AG10803 (cell line): Measurements from ENCODE around the gene SGCD.
"Not testable (repeated sequence)": the region's sequence is repeated elsewhere in the genome, so short reads cannot be mapped to it uniquely, and the experiment has no call there.

Experiments
- DNase-seq: peaks from one replicate; pipeline ENCODE4 v3.0.0; 2010; ENCODE audit warnings: low read depth
- H3K4me3 ChIP-seq: 2 replicates; pipeline ENCODE4 v1.5.1; 2011; ENCODE audit warnings: mild to moderate bottlenecking, low read length, control low read depth
- TF ChIP-seq, protein P1 (sequence below): conservative IDR thresholded peaks from 2 replicates; pipeline ENCODE4 v1.5.1; 2011; ENCODE audit warnings: mild to moderate bottlenecking, low read length, control low read depth, inconsistent platforms

Gene SGCD

DNA sequence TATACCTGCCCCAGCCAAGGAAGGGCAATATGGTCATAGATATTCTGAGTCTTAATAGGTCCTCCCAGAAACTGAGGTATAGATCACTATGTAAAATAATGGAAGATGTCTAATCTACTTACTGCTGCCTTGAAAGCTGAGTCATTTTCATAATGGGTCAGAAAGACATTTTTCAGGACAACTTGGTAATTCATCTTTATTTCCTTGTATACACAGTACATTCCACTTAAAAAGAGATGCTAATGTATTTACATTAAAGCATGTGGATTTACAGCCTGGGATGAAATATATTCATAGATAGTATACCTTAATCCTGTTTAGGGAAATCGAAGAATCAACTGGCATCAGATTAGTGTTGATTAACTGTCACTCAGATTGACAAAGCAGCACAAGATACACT is 304.0 kb downstream of the SGCD start:
- TF ChIP-seq, protein P1, sequence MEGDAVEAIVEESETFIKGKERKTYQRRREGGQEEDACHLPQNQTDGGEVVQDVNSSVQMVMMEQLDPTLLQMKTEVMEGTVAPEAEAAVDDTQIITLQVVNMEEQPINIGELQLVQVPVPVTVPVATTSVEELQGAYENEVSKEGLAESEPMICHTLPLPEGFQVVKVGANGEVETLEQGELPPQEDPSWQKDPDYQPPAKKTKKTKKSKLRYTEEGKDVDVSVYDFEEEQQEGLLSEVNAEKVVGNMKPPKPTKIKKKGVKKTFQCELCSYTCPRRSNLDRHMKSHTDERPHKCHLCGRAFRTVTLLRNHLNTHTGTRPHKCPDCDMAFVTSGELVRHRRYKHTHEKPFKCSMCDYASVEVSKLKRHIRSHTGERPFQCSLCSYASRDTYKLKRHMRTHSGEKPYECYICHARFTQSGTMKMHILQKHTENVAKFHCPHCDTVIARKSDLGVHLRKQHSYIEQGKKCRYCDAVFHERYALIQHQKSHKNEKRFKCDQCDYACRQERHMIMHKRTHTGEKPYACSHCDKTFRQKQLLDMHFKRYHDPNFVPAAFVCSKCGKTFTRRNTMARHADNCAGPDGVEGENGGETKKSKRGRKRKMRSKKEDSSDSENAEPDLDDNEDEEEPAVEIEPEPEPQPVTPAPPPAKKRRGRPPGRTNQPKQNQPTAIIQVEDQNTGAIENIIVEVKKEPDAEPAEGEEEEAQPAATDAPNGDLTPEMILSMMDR = no peak
- no peak for DNase-seq
- H3K4me3 ChIP-seq = no peak overlapping the region

DNA sequence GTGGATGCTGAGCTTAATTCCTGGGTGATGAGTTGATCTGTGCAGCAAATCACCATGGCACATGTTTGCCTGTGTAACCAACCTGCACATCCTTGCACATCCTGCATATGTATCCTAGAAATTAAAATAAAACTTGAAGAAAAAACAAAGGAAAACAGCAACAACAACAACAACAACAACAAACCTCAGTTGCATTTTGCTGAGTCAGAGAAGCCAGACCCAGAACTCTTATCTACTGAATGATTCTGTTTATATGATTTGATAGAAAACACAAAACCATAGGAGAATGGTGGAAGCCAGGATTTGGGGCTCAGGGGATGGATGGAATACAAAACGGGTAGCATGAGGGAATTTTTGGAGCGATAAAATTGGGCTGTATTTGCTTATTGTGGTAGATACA is 307.3 kb downstream of the SGCD start:
- TF ChIP-seq, protein P1 = no peak
- DNase-seq = no peak
- H3K4me3 ChIP-seq = no peak overlapping the region

DNA sequence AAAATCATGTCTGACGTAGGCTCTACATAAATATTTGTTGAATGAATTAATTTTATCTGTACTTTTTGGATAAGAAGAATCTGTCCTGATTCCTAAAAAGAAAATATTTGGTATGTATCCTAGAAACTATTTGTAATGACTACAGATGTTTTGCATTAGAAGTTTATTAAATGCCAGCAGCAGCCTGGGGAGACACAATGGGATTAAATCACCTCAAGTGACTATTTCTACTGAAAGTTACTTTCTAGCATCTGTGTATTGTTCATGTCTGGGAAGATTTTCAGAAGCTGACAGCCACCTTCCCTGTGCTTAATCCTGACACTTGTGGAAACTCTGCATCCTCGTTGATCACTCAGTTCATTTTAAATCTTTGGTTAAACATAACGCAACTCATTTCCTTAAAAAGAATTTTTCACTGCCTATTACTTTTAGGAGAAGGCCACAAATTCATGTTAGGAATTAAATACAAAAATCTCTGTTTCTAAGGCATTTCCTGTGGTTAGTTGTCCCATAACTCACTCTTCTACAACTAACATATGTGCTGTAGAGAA is 313.8 kb downstream of the SGCD start:
- DNase-seq = peak; percentile 96
- TF ChIP-seq, protein P1 = no peak
- H3K4me3 ChIP-seq = no peak overlapping the region

DNA sequence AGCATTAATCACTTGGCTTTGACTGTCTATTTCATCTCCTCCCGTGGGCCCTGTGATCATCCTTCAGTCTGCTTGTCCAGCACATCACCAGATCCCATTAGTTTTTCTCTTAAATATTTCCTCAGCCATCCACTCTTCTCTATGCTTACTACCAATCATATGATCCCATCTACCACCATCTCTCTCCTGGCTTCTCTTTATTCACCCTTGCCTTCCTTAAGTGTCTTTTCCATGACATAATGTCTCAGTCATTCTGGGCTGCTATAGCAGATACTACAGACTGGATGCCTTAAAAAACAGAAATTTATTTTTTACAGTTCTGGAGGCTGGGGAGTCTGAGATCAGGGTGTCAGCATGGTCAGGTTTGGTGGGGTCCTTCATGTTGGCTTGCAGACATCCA is 314.7 kb downstream of the SGCD start:
- DNase-seq = peak; percentile 48
- H3K4me3 ChIP-seq = no peak overlapping the region
- TF ChIP-seq, protein P1 = no peak

DNA sequence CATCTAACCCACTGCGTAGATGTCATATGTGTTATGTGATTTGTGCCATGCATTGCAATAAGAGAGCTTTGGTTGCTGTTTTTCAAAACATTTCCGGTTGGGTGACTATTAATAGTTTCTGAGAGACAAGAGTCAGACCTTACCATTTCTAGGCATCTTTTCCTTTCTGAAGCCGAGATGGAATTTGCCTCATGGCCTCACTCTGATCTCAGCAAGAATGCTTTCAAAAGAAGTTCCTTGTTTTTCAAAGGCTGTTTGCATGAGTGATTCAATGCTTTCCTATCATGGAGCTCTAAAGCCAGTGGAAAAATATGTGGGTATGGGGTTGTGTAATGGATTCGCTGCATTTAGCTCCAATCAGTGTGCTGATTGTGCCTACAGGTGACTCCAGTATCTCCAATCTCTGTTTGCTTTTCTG is 320.1 kb downstream of the SGCD start:
- TF ChIP-seq, protein P1 = no peak
- peak; percentile 17 for DNase-seq
- H3K4me3 ChIP-seq = no peak overlapping the region

DNA sequence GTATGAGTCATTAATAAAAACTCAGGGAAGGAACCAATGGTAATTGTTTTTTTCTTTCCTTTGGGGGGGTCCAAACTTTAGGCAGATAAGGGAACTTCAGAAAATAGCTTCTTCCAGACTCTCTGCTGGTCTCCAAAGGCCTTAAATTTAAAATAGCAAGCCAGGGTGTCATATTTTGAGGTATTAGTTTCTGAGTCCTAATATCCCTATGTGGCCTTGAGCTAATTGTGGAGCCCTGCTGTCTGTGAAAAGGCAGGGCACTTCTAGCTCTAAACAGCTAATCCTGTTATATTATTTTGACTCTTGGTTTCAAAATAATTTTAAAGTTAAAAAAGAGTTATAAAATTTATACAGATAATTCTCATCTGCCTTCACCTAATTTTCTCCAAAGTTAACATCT is 327.5 kb downstream of the SGCD start:
- TF ChIP-seq, protein P1 = no peak
- DNase-seq = no peak
- no peak overlapping the region for H3K4me3 ChIP-seq

DNA sequence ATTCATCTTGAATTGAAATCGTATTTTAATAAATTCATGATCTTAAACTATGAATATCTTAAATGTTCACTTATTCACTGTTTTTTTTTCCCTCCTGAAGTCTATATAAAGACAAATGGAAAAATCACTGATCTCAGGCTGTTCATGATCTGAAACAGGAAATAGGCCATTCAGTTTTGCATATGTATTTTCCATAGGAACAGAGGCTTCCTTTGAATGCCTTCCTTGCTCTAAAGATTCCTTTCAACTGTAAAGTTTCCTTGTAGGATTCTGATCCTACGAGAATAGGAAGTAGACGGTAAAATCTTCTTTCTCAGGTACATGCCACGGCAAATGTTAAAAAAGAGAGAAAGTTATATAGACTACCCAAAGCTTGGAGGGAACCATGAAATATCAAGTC is 328.8 kb downstream of the SGCD start:
- DNase-seq = no peak
- TF ChIP-seq, protein P1 = no peak
- H3K4me3 ChIP-seq = no peak overlapping the region

DNA sequence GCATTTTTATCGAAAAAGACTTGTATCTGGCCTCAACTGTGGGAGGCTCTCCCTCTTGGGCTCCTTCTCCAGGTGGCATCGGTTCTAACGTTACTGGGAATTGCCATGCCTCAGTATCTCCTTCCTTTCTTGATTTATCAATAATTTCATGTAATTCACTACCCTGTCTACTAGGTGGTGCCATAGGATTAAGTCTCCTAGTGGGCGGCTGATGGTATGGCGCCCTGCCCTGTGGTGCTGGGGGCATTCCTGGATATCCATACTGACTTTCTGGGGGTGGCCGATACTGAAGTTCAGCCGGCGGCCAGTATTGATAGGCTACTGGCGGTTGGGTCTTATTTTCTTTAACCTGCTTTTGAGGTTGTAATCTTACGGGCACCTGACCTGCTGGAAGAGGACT is 337.9 kb downstream of the SGCD start:
- not testable (repeated sequence) for DNase-seq, H3K4me3 ChIP-seq

DNA sequence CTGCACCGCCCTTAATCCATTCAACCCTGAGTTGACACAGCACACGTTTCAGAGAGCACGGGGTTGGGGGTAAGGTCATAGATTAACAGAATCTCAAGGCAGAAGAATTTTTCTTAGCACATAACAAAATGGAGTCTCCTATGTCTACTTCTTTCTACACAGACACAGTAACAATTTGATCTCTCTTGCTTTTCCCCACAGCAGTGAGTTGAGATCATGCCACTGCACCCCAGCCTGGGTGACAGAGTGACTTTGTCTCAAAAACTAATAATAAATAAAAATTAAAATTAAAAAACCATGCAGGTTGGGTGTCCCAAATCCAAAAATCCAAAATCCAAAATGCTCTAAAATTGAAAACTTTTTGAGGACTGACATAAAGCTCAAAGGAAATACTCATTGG is 339.7 kb downstream of the SGCD start:
- not testable (repeated sequence) for DNase-seq, H3K4me3 ChIP-seq
